GM21576 (cell line): Measurements from ENCODE around the gene ZNF91.
"Not testable (repeated sequence)": the region's sequence is repeated elsewhere in the genome, so short reads cannot be mapped to it uniquely, and the experiment has no call there.

ENCODE experiments used
- ATAC-seq: cut with Tn5 transposase; IDR thresholded peaks from one replicate; pipeline ENCODE4 v1.9.1; 2021; ENCODE audit warnings: mild to moderate bottlenecking, moderate library complexity; ENCODE audit not compliant: unreplicated experiment

Gene ZNF91

GRCh38 chr19:23395041-23395721 lies at the start of gene ZNF91:
Gene ZNF91, minus strand, starts transcription at chr19:23395471. Its CDS starts 117 bp downstream, at chr19:23395354.
- peak; percentile 98 for ATAC-seq

GRCh38 chr19:23440791-23441190 lies 45.5 kb upstream of the ZNF91 start:
- no peak for ATAC-seq

GRCh38 chr19:23440207-23440606 lies 44.9 kb upstream of the ZNF91 start:
- ATAC-seq: no peak

- ATAC-seq: no peak
These were observed 44.4 kb upstream of the ZNF91 start for GRCh38 chr19:23439623-23440022.

- ATAC-seq: no peak
These were observed 42.6 kb upstream of the ZNF91 start for GRCh38 chr19:23437901-23438300.

GRCh38 chr19:23436944-23437343 lies 41.7 kb upstream of the ZNF91 start:
- no peak for ATAC-seq

GRCh38 chr19:23436318-23436717 lies 41.0 kb upstream of the ZNF91 start:
- ATAC-seq: no peak

GRCh38 chr19:23420824-23421223 lies 25.6 kb upstream of the ZNF91 start:
- ATAC-seq: no peak

- ATAC-seq: not testable (repeated sequence)
These were observed 24.0 kb upstream of the ZNF91 start for GRCh38 chr19:23419261-23419660.

GRCh38 chr19:23415561-23416191 lies 20.4 kb upstream of the ZNF91 start:
- ATAC-seq: no peak

GRCh38 chr19:23415034-23415433 lies 19.8 kb upstream of the ZNF91 start:
- no peak for ATAC-seq

- no peak for ATAC-seq
These were observed 14.9 kb upstream of the ZNF91 start for GRCh38 chr19:23410155-23410554.

GRCh38 chr19:23409392-23410048 lies 14.2 kb upstream of the ZNF91 start:
- ATAC-seq: no peak

- ATAC-seq: no peak
These were observed 12.4 kb upstream of the ZNF91 start for GRCh38 chr19:23407616-23408133.

- ATAC-seq: no peak
These were observed 11.4 kb upstream of the ZNF91 start for GRCh38 chr19:23406721-23407120.

GRCh38 chr19:23406091-23406490 lies 10.8 kb upstream of the ZNF91 start:
- ATAC-seq: no peak

- ATAC-seq: no peak
These were observed 9.4 kb upstream of the ZNF91 start for GRCh38 chr19:23404676-23405075.

- no peak for ATAC-seq
These were observed 8.5 kb upstream of the ZNF91 start for GRCh38 chr19:23403581-23404324.

GRCh38 chr19:23403052-23403451 lies 7.8 kb upstream of the ZNF91 start:
- no peak for ATAC-seq

GRCh38 chr19:23402388-23402787 lies 7.1 kb upstream of the ZNF91 start:
- no peak for ATAC-seq

- no peak for ATAC-seq
These were observed 5.9 kb upstream of the ZNF91 start for GRCh38 chr19:23401086-23401610.
